CD4-positive, alpha-beta T cell treated with Interleukin-1 beta for 1 hour (primary cell): ENCODE measurements around the gene ZNF792.
"Not testable (repeated sequence)": the region's sequence is repeated elsewhere in the genome, so short reads cannot be mapped to it uniquely, and the experiment has no call there.

Source experiments
- DNase-seq, 2 donors: peaks; one replicate each; pipeline ENCODE4 v3.0.0-alpha.2; 2020 to 2022

The ZNF792 gene

DNA sequence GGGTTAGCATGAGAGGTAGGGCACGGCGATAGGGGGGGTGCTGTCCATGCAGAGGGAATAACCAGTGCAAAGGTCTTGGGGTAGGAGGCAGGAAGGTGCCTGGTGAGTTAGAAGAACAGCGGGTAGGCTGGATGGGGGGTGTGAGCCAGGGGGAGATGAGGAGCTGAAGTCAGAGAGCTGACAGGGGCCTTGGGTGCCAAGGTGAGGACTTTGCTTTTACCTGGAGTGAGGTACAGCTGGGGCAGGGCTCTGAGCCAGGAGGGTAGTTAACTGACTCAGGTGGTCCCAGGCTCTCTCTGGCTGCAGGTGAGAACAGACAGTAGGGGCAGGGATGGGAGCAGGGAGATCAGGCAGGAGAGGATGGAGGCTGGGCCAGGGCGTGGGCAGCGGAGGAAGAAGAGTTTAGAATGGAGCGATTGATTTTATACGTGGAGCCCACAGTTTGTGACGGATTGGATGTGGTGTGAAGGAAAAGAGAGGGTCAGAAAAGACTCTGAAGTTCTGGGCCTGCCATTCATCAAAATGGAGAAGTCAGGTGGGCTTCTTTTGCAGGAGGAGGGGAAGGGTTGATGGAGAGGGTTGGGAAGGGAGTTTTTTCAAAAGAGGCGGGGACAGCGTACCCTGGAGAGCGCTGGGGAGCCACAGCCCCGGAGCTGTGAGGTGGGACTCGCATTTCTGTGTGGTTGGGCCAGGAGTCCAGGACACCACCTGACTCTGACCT, 34.9 kb upstream of the ZNF792 start:
- no peak for DNase-seq

DNA sequence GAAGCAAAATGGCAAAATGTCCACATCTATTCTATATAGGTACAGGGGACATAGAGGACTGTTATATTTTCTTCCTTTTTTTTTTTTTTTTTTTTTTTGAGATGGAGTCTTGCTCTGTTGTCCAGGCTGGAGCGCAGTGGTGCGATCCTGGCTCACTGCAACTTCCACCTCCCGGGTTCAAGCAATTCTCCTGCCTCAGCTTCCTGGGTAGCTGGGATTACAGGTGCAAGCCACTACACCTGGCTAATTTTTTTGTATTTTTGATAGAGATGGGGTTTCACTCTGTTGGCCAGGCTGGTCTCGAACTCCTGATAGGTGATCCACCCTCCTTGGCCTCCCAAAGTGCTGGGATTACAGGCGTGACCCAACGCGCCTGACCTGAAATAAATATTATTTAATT, 34.2 kb upstream of the ZNF792 start:
- DNase-seq, result not testable (repeated sequence)

DNA sequence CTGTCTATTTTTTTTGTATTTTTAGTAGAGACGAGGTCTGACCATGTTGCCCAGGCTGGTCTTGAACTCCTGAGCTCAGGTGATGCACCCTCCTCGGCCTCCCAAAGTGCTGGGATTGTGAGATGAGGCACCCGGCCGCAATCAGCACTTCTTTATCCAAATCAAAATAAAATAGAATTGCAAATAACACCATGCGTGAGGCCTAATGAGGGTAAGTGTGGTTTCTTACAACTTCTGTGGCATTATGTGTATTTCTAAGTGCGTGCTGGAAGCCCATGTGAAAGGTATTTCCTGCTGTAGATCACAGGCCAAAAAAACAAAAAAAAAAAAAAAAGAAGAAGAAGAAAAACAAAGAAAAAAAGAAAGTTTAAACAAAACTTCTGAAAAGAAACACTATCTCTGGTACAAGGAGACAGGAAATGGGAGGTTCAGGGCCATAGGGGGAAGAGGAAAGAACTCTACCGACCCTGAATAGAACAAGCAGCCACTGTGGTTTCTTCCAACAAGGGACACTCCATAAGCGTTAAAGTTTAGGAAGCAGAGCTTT, 33.1 kb upstream of the ZNF792 start:
- peak in 1 of 2 donors; percentile 21 for DNase-seq

- DNase-seq, result no peak
Observed at GRCh38 chr19:34995551-34995950, 31.5 kb upstream of the ZNF792 start.

GRCh38 chr19:34994643-34995541, 30.9 kb upstream of the ZNF792 start:
- no peak for DNase-seq

DNA sequence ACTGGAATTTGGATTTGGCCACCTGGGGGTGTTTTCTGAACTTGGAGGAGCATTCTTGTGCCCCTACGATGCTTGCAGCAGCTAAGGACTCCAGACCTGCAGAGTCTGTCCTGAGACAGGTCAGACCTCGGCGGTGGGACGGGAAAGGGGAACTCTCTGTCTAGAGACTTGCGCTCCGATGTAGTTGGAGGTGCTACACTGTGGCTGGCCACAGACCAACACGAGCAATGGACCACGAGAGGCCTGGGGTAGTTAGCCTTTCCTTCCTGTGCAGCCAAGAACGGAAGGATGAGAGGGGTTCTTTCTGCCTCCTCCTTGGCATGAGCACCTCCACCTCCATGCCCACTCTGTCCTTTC, 30.2 kb upstream of the ZNF792 start:
- DNase-seq, result no peak

DNA sequence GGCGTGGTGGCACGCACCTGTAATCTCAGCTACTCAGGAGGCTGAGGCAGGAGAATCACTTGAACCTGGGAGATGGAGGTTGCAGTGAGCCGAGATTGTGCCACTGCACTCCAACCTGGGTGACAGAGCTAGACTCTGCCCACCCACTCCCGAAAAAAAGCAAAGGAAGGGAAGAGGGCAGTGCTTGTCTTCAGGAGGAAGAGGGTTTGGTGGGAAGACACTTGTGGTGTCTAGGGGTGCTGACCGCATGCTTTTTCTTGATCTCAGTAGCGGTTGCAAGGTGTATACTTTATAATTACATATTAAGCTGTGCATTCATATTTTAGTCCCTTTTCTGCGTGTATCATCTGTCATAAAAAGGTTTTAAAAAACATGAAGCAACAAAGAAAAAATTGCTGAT, 28.6 kb upstream of the ZNF792 start:
- DNase-seq, result not testable (repeated sequence)

GRCh38 chr19:34991542-34992333, 27.7 kb upstream of the ZNF792 start:
- no peak for DNase-seq

DNA sequence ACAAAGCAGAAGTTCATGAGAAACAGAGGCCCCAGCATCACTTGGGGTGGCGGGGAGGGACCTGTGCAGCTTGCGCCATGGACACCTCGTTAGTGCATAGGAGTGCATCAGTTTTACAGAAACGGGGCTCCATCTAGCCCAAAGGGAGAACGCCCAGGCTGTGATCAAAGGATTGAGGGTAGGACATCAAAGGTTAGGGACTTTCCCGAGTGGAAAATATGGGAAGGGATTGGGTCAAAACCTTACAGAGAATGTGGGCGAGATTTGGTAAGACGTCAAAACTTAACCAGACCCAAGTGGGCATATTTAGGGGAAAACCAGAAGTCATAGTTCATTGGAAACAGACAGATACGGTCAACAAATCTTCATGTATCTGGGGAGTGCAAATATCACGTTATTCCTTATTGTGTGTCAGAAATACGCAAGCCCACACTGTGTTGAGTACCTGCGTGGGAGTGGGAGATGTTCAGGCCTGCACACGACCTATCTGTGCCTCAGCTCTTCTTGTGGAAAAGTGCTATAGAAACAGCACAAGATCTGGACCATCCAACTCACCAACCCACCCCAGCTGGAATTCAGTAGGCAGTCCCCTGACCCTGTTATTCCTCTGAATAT, 26.7 kb upstream of the ZNF792 start:
- no peak for DNase-seq

- no peak for DNase-seq
Observed at GRCh38 chr19:34989298-34989697, 25.3 kb upstream of the ZNF792 start.

- no peak for DNase-seq
Observed at GRCh38 chr19:34988119-34988518, 24.1 kb upstream of the ZNF792 start.

DNA sequence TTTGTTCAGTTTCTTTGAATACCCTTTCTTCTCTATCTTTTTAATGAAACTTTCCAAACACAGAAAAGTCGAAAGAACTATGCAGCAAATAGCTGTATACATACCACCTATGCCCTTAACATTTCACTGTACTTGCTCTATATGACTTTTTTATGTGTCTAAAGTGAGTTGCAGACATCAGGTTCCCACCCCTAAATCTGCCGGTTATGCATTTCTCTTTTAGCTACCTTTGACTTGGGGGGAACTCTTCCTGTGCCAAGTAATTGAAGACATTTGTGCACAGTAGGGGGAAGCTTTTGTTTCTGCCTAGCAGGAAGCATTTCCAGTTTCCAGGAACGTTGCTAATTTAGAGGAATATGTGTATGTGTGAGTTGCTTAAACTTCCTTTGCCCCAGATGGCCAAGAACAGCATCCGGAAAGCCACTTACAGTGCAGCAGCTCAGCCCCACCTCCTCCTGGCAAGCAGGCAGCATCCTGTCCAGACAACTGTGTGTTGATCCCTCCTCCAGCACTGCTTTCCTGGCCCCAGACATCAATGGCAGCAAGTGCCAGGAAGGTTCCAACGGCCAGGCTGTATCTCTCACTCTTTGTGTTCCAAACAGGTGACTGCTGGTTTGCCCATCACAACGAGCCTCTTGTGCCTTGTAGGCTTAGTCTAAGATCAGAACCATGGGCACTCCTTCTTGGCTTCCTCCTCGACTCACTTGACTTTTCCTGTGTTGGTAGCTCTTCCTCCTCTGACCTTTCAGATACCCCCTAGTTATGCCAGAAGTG, 21.4 kb upstream of the ZNF792 start:
- no peak for DNase-seq

DNA sequence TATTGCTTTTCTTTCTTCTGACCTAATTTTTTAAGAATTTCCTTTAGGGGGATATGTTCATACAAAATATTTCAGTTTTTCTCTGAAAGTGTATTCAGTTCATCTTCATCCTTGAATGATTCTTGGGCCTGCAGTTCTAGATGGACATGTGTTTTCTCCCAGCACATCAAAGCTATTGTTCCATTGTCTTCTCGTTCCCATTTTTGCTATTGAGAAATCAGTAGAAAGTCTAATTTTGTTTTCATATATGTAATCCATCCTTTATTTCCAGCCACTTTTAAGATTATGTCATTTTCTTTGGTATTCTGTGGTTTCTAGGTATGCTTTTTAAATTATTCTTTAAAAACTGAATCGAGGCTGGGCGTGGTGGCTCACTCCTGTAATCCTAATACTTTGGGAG, 20.3 kb upstream of the ZNF792 start:
- DNase-seq, result no peak

DNA sequence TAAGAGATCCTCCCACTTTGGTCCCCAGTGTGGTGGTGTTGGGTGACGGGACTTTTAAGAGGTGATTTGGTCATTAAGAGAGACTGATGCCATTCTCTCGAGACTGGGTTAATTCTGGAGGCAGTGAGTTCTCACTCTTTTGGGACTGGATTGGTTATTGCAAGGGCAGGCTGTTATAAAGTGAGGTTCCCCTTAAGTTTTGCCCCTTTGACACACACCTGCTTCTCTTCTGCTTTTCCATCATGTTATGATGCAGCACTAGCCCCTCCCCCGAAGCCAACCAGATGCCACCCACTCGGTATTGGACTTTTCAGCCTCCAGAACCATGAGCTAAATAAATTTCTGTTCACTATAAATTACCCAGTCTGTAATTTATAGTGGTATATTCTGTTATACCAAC, 19.8 kb upstream of the ZNF792 start:
- DNase-seq, result no peak

DNA sequence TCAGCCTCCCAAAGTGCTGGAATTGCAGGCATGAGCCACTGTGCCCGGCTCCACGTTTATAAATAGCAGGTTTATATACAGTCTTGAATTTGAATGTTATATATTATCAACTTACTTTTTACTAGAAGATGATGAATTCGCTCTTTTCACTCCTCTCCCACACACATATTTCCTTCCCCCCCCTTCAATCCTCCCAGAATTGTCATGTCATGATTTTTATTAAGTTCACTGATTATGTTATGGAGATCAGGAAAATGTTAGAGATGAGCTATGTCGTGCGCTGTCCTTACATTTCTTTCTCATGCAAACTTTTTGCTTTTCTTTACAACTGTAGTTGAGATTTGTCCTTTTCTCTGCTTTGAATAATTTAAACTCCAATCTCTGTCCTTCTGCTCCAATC, 18.2 kb upstream of the ZNF792 start:
- DNase-seq, result no peak

DNA sequence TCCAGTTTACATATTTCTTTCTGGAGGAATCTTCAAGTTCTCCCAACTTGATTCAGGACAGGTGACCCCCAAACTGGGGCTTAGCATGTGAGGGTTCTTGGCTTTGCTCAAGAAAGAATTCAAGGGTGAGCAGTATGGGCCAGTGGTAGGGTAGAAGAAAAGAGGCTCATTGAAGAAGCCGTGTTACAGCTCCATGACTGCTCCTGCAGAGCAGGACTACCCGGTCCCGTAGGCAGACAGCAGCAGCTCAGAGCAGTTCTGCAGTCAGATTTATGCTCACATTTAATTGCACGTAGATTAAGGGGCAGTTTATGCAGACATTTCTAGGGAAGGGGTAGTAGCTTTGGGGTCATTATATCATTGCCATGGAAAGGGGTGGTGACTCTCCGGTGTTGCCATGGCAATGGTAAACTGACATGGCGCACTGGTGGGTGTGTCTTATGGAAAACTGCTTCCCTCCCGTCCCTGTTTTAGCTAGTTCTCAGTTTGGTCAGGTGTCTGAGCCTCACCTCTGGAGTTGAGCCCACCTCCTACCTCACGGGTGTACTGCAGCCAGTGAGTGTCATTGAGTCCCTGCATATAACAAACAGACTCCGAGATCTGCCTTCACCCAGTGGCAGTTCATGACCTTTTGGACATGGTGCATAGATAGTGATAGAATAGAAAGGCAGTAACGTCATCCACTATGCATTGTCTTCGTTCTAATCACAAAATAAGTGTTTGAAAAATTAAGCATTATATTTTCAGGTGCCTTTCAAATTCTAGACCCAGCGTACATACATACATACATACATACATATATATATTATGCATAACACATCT, 16.0 kb upstream of the ZNF792 start:
- no peak for DNase-seq

DNA sequence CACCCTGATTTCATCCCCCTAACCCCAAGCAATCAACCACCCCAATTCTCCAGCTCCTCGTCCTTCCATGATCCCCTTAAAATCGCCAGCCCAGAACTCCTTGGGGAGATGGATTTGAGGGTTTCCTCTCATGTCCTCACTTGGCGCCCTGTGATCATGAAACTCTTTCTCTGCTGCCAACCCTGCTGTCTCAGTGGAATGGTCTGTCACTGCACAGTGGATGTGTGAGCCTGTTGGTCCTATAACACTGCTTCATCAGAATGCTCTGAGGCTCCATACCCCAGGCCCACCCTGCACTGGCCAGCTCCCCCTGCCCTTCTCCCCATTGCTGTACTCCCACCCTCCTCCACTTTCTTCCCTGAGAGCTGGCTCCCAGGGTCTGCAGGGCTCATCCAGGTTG, 12.6 kb upstream of the ZNF792 start:
- DNase-seq, result no peak

- DNase-seq, result no peak
Observed at GRCh38 chr19:34975056-34975455, 11.0 kb upstream of the ZNF792 start.

DNA sequence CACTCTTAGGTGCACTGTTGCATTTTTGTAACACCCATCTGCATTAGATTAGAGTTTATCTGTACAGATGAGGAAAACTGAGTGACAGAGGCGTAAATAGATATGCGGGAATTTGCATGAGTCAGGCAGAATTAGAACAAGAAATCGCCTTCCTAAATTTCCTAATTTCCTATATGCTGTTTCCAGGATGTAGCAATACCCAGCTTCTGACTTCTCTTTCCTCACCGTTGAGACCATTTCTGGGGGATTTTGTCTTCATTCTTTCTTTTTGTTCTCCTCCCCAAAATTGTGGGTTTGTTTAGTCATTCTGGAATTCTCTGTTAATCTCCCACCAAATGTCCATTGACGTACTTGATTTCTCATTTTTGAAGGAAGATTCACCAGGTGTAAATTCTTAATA, 10.6 kb upstream of the ZNF792 start:
- no peak for DNase-seq

- no peak for DNase-seq
Observed at GRCh38 chr19:34972163-34972705, 8.2 kb upstream of the ZNF792 start.
